GM12892 (cell line): ENCODE results near the gene C19orf67. TPM values are rescaled to one million over a fixed set of nuclear protein-coding genes. Genes with fewer than 3 reads are reported as not detected.

Source experiments
- DNase-seq: peaks from one replicate; pipeline ENCODE4 v3.0.0; 2011; ENCODE audit not compliant: insufficient read length
- FAIRE-seq: peaks from 2 replicates; lab custom pipeline; 2011; peaks lifted over from hg19 to GRCh38; lab: Jason Lieb, UNC
- POLR2A ChIP-seq: IDR thresholded peaks from 2 replicates; pipeline ENCODE4 v1.6.1; 2011; ENCODE audit warnings: low read depth, low read length, control low read depth
- POLR2AphosphoS5 ChIP-seq: IDR thresholded peaks from 2 replicates; pipeline ENCODE4 v1.6.1; 2011; ENCODE audit warnings: low read depth, low read length, control low read depth
- TAF1 ChIP-seq: IDR thresholded peaks from 2 replicates; pipeline ENCODE4 v1.6.1; 2011; ENCODE audit warnings: low read depth, mild to moderate bottlenecking, control low read depth, low read length, borderline replicate concordance
- polyA plus RNA-seq: library from polyadenylated mRNA; unstranded; fragments of >200 nt; gene quantifications from one replicate; pipeline ENCODE4 v1.2.1, GENCODE V29; 2012; ENCODE audit warnings: missing spikeins, inconsistent platforms; ENCODE audit not compliant: missing spikeins

Gene C19orf67
- polyA plus RNA-seq, result not detected

GRCh38 chr19:14085309-14085995 lies at the start of gene C19orf67:
TSS of gene C19orf67 (minus strand) at chr19:14085783. CDS start at chr19:14085627, 156 bp downstream.
- no peak for DNase-seq

DNA sequence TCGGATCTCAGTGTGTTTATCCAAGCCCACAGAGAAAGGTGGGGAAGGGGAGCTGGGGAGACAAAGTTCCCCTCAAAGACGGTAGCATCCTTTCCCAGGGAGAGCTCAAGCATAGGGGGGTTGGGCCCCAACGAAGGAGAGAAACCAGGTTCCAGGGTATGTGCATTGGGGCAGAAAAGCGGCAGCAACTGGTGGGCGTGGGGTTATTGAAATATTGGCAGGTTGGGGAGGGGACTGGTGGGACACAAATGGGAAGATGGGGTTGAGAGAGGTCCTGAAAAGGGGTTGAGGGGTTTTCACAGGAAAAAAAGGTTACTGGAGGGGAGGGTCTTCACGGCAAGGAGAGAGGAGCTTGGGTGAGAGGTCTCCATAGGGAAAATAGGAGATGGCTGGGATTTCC lies 49.8 kb upstream of the C19orf67 start:
- DNase-seq (no peak), FAIRE-seq (no peak)
- TF ChIP-seq POLR2AphosphoS5, result no peak
- no peak for TF ChIP-seq POLR2A
- TF ChIP-seq TAF1, result no peak

More at GRCh38 chr19:14085309-14085995, at the start of gene C19orf67:
- TF ChIP-seq POLR2A (no peak), POLR2AphosphoS5 (no peak), TAF1 (no peak)
- no peak for FAIRE-seq

GRCh38 chr19:14127929-14128509 lies 42.4 kb upstream of the C19orf67 start:
- peak; percentile 70 for FAIRE-seq
- no peak for DNase-seq
- TF ChIP-seq POLR2AphosphoS5 (no peak), TAF1 (no peak), POLR2A (no peak)

DNA sequence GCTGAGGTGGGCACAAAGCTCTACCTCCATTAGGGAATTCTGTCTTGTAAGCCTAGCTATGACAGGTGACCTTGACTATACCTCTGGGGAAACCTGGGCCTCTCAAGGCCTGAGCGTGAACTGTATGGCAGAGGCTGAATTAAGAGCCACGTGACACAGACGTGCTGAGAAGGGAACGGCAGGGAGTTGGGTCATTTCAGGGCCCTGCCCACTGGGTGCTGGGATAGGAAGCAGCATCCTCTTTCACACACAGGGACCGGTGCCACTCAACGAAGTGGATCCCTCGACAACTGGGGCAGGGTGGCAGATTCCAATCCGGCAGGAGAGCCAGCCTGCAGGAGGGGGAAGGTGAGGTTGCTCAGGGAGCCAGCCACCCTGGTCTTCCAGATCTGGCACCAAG lies 41.6 kb upstream of the C19orf67 start:
- DNase-seq (no peak), FAIRE-seq (no peak)
- TF ChIP-seq POLR2A, result no peak
- TF ChIP-seq TAF1, result no peak
- TF ChIP-seq POLR2AphosphoS5, result 0 out of 2 replicates have a peak, but pooled peaks have one; percentile 30

GRCh38 chr19:14122924-14123323 lies 37.3 kb upstream of the C19orf67 start:
- FAIRE-seq, result no peak
- DNase-seq, result no peak
- TF ChIP-seq POLR2A (no peak), TAF1 (no peak), POLR2AphosphoS5 (no peak)

DNA sequence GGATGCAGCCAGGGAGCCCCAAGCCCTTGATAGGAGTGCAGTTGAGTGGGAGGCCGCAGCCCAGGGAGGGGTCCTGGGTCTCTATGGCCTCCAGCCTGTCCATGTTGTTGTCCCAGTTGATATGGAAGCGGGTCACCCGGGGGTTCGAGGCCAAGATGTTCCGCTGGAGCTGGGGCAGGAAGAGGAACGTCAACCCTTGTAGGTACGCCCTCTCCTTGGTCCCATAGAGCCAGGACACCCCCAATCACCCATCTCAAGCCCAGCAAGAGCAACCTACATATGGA lies 34.9 kb upstream of the C19orf67 start:
- DNase-seq, result no peak
- no peak for FAIRE-seq
- TF ChIP-seq TAF1, result no peak
- TF ChIP-seq POLR2A, result no peak
- no peak for TF ChIP-seq POLR2AphosphoS5

- FAIRE-seq (no peak), DNase-seq (no peak)
- TF ChIP-seq POLR2AphosphoS5 (no peak), POLR2A (no peak), TAF1 (no peak)
These were observed 34.3 kb upstream of the C19orf67 start for GRCh38 chr19:14119644-14120496.

- DNase-seq (no peak), FAIRE-seq (no peak)
- no peak for TF ChIP-seq POLR2AphosphoS5
- no peak for TF ChIP-seq POLR2A
- TF ChIP-seq TAF1, result no peak
These were observed 33.6 kb upstream of the C19orf67 start for GRCh38 chr19:14119146-14119545.

DNA sequence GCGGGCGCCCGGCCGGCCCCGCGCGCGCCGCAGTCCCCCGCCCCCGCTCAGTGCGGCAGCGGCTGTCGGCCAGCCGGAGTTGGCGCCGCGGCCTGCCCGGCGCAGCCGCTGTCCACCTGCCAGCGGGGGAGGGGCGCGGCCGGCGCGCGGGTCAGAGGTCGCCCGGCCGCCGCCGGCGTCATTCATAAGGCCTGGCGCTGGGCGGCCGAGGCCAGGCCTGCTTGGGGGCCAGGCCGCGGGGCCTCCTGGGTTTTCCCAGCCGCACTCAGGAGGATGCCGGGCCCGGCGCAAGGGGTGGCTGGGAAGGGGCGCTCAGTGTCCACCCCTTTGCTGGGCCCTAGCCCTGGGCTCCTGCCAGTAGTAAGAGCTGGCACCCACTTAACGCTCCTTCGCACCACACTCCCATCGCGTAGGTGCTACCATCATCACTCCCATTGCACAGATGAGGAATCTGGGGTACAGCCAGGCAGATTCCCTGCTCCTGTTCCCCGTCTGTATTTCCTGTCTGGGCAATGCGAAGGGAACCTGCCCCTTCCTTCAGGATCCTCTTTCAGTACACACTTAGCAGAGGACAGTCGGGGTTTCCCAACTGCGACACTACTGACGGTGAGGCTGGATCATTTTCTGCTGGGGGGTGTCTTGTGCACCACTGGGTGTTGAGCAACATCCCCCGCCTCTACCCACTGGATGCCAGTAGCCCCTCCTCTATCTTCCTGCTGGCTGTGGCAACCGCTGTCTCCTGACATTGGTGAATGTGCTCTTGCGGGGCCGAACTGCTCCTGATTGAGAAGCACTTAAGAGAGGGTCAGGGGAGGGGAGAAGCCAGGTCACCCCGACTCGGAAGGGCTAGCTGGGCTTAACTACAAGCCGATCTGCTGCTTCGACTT lies 32.8 kb upstream of the C19orf67 start:
- TF ChIP-seq TAF1, result no peak
- no peak for TF ChIP-seq POLR2A
- TF ChIP-seq POLR2AphosphoS5, result no peak
- FAIRE-seq, result peak; percentile 66
- DNase-seq, result no peak

GRCh38 chr19:14117668-14118164 lies 32.1 kb upstream of the C19orf67 start, which contains the start of gene PRKACA:
TSS of gene PRKACA (minus strand) at chr19:14117762. CDS start at chr19:14117547, 215 bp downstream.
- FAIRE-seq (peak; percentile 97), DNase-seq (peak; percentile 99)
- TF ChIP-seq TAF1 (no peak), POLR2AphosphoS5 (no peak), POLR2A (no peak)
